HEK293T (cell line): ENCODE results near the gene PI4KA.

Experiments used
- ARNT ChIP-seq: fragments of 450-650 bp; IDR thresholded peaks from 2 replicates; pipeline ENCODE4 v1.6.1; 2017; ENCODE audit warnings: mild to moderate bottlenecking
- BHLHE40 ChIP-seq: fragments of 450-650 bp; IDR thresholded peaks from 2 replicates; pipeline ENCODE4 v1.6.1; 2016; ENCODE audit warnings: mild to moderate bottlenecking, moderate library complexity, borderline replicate concordance
- ELF4 ChIP-seq: fragments of 450-650 bp; IDR thresholded peaks from 2 replicates; pipeline ENCODE4 v1.6.1; 2017; ENCODE audit warnings: antibody characterized with exemption
- PKNOX1 ChIP-seq: fragments of 450-650 bp; IDR thresholded peaks from 2 replicates; pipeline ENCODE4 v1.6.1; 2016

- no peak for TF ChIP-seq ELF4
- no peak for TF ChIP-seq BHLHE40
- TF ChIP-seq ARNT = no peak
- no peak for TF ChIP-seq PKNOX1
Measured at GRCh38 chr22:20779818-20780158, 78.8 kb downstream of the PI4KA start.
